AG10803 (cell line): Measurements from ENCODE around the gene FOXN3.

Experiments
- DNase-seq: peaks from one replicate; pipeline ENCODE4 v3.0.0; 2010; ENCODE audit warnings: low read depth
- H3K4me3 ChIP-seq: 2 replicates; pipeline ENCODE4 v1.5.1; 2011; ENCODE audit warnings: mild to moderate bottlenecking, low read length, control low read depth
- CTCF ChIP-seq: conservative IDR thresholded peaks from 2 replicates; pipeline ENCODE4 v1.5.1; 2011; ENCODE audit warnings: mild to moderate bottlenecking, low read length, control low read depth, inconsistent platforms

FOXN3 gene

GRCh38 chr14:89289477-89289876, 127.6 kb downstream of the FOXN3 start:
- no peak for TF ChIP-seq CTCF
- no peak overlapping the region for H3K4me3 ChIP-seq
- DNase-seq, result no peak

GRCh38 chr14:89288114-89288513, 128.9 kb downstream of the FOXN3 start:
- no peak overlapping the region for H3K4me3 ChIP-seq
- no peak for DNase-seq
- TF ChIP-seq CTCF, result no peak

GRCh38 chr14:89284333-89285058, 132.5 kb downstream of the FOXN3 start:
- peak; percentile 82 for DNase-seq

GRCh38 chr14:89283327-89284060, 133.5 kb downstream of the FOXN3 start:
- DNase-seq, result no peak
- no peak overlapping the region for H3K4me3 ChIP-seq
- TF ChIP-seq CTCF, result no peak

More at GRCh38 chr14:89284333-89285058, 132.5 kb downstream of the FOXN3 start:
- TF ChIP-seq CTCF, result no peak
- no peak overlapping the region for H3K4me3 ChIP-seq

DNA sequence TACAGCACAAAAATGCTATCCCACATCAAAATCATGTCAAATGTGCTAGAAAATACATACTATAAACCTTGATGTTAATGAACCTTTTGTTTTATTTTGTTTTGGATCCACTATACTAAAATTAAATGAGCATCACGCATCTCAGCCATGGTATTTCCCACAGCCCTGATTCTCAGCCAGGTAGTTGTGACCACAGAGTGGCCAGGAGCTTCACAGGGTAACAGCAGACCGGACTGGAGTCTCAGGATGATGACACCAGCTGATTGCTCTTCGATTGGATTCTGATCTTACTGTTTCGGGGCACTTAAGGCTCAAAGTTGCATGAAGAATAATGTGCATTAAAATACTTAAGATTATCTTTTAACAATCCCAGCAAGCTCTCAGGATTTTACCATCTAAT, 134.8 kb downstream of the FOXN3 start:
- no peak for TF ChIP-seq CTCF
- no peak for DNase-seq
- H3K4me3 ChIP-seq, result no peak overlapping the region

GRCh38 chr14:89280600-89280999, 136.4 kb downstream of the FOXN3 start:
- no peak for DNase-seq
- no peak for TF ChIP-seq CTCF
- no peak overlapping the region for H3K4me3 ChIP-seq
